HG03280 (cell line): ENCODE data around the gene GNAI1.
"Not testable (repeated sequence)": the region's sequence is repeated elsewhere in the genome, so short reads cannot be mapped to it uniquely, and the experiment has no call there.

Experiments used
- ATAC-seq: cut with Tn5 transposase; IDR thresholded peaks from one replicate; pipeline ENCODE4 v1.9.1; 2021; ENCODE audit warnings: mild to moderate bottlenecking, moderate library complexity; ENCODE audit not compliant: unreplicated experiment

GNAI1 gene

GRCh38 chr7:80154656-80155333, 20.2 kb downstream of the GNAI1 start:
- no peak for ATAC-seq

DNA sequence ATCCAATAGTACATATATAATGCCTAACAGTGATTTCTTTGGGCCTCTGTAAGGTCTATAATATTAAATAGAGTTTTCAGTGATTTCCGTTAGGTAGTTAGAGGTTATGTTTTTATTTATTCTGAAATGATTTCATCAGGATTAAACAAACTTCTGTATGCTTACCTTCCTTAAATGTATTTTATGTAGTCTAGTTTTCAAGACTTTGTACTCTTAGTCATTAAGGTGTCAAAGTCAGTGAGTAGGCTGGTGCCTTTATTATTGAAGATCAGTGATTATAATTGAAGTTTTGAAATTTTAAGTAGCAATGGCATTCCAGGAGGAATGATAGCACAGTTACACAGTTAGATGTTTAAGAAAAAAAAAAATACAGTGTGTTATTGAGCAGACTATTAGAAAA, 20.7 kb downstream of the GNAI1 start:
- ATAC-seq: no peak

DNA sequence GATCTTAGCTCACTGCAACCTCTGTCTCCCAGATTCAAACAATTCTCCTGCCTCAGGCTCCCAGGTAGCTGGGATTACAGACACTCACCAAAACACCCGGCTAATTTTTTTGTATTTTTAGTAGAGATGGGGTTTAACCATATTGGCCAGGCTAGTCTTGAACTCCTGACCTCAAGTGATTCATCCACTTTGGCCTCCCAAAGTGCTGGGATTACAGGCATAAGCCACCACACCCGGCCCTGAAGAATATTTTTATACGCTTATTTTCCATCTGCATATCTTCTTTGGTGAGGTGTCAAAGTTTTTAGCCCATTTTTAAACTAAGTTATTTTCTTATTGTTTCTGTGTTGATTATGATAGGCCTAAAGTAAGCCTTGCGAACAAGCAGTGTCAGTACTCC, 23.1 kb downstream of the GNAI1 start:
- not testable (repeated sequence) for ATAC-seq

DNA sequence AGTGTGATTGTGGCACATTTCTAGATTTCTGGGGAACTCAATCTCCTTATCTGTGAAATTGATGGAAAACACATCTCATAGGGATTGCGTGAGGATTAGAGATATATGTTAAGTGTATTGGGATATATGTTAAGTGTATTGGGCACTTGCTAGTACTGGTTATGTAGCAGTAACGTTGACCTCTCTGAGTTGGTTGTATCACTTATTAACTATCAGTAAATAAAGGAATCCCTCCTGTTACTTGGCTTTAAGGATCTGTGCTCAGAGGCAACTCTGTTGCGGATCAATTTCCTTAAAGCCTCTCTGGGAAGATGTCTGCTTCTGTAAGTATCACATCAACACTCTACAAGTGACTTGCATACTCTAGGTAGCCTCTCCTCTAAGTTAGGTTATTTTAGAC, 25.2 kb downstream of the GNAI1 start:
- ATAC-seq: no peak

GRCh38 chr7:80161466-80161865, 26.8 kb downstream of the GNAI1 start:
- no peak for ATAC-seq

DNA sequence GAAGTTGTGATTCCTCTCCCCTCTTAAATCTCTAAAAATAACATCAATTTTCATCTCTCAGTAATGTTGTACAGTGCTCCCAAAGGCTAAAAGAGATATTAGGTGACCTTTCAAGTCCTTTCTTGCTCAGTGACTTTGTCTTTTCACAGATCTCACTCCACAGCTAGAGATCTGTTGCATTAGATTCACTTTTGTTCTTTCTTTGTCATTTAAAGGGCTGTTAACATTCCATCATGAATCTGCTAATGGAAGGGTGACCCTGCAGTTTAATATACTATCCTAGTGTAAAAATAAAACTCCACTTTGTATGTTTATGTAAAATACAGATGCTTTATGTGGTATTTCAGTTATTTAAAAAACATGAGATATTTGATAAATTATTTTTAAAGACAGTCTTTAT, 30.5 kb downstream of the GNAI1 start:
- no peak for ATAC-seq

DNA sequence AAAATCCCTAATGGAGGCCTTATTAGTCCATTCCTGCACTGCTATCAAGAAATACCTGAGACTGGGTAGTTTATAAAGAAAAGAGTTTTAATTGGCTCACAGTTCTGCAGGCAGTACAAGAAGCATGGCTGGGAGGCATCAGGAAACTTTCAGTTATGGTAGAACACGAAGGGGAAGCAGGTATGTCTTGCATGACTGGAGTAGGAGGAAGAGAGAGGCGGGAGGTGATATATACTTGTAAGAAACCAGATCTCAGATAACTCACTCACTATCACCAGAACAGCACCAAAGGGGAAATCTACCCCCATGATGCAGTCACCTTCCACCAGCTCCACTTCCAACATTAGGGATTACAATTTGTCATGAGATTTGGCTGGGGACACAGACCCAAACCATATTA, 35.8 kb downstream of the GNAI1 start:
- no peak for ATAC-seq

GRCh38 chr7:80172387-80172786, 37.8 kb downstream of the GNAI1 start:
- no peak for ATAC-seq

- ATAC-seq: no peak
Observed at GRCh38 chr7:80175744-80176143, 41.1 kb downstream of the GNAI1 start.

GRCh38 chr7:80181411-80181810, 46.8 kb downstream of the GNAI1 start:
- no peak for ATAC-seq

- ATAC-seq: no peak
Observed at GRCh38 chr7:80182630-80183276, 48.1 kb downstream of the GNAI1 start.

GRCh38 chr7:80183351-80183750, 48.7 kb downstream of the GNAI1 start:
- no peak for ATAC-seq

DNA sequence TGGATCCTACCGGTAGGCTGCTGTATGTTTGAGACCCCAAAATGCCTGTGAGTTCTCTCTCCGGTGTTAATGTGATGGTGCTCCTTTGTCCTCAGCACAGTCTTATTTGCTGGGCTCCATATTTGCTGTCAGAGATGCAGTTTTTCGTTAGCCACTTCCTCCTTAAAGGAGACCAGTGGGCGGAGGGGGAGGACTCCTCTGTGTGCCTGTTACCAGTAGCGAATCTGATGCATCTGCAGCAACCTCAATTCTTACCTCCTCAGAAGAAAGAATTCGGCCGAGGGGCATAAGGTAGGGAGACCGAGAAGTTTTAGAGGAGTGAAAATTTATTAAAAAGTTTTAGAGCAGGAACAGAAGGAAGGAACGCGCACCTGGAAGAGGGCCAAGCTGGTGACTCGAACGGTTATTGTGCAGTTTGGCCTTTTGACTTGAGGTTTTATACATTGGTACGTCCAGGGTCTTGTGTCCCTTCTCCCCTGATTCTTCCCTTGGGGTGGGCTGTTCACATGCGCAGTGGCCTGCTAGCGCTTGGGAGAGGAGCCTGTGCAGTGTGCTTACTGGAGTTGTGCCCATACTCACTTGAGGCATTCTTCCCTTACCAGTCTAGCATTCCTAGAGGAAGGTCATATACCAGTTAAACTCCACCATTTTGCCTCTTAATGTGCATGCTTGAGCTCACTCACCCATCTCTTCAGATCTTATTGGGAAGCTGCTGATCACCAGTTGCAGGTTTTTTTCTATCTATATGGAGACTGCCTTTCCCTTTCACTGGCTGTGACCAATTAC, 49.5 kb downstream of the GNAI1 start:
- no peak for ATAC-seq

DNA sequence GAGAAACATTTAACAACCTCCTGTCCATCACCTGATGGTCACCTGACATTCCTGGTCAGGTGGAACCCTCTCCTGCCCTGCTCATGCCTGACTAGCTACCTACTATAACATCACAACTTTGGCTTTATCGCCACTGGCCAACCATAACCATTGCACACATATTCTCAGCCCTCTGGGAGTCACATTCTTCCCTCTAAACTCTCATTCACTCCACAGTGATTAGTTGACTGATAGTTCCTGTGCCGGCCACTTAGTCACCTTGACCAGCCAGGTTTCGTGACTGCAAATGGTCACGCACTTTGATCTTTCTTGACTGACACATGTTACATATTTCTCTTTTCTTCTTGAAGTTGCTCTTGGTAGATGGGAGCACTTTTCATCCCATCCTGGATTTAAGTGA, 50.1 kb downstream of the GNAI1 start:
- ATAC-seq: no peak

DNA sequence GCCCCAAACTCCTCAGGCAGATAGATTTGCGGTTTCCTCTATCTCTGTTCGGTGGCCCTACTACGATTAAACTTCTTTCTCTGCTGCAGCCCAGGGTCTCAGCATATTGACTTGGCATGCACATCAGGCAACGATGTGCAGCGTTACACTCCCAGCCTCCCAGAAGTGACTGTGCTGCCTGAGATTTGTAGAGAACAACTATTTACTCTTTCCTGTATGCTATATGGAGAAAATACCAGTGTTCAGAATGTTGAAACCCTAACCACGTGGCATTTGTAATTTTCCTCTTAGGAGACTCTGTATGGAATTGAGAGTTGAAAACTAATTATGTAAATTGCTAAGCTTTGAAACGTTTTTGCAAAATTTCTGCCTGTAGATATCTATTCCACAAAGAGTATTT, 50.9 kb downstream of the GNAI1 start:
- ATAC-seq: no peak

- ATAC-seq: no peak
Observed at GRCh38 chr7:80186721-80187120, 52.1 kb downstream of the GNAI1 start.

DNA sequence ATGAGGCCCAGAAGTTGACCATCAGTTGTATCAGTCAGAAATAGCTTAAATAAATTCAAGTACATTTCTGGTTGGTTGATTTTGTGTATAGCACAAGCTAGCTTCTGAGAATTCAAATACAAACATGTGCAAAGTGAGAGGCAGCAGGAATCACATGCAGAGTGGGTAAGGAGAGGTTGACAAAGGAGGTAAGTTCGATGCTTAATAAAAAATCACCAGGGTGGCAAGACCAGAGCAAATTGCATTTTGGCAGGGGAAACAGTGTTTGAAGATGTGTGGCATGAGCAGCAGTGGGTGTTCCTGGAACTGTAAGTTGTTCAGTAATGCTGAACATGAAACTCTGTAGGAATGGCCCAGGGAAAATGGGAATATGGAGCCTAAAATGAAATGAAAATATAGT, 52.6 kb downstream of the GNAI1 start:
- no peak for ATAC-seq

DNA sequence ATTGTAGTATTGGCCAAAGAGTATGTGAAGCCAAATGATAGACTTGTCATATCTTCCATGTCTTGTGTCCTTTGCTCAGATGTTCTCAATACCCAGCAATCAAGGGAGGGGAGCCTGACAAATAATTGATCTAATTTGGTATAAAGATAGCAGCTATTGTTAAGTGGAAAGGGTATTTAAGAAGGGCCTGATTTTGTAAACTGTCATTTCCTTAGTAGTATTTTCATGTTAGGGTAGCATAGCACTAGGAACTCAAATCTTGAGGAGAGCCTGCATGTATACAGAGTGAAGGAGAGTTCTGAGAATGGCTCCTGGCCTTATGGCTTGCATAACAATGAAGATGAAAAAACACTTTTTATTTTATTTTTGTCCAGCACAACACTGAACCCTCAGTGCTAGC, 53.1 kb downstream of the GNAI1 start:
- no peak for ATAC-seq

GRCh38 chr7:80189638-80190037, 55.0 kb downstream of the GNAI1 start:
- no peak for ATAC-seq

DNA sequence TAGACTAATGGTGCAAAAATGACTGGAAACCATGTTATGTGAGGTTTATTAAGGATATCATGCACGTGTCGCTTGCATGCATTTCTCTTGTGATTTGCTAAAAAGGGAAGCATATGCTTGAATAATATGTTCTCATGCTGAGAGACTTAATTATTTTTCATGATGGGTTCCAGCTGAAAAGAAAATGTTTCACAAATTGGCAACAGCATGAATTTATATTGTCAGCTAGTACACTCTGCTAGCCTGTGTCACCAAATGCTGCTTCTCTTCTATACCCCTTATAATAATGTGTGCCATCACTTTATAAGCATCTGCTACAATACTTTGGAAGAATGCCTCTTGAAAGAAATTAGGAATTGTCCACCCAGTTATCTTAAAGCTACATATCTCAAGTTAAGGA, 63.0 kb downstream of the GNAI1 start:
- no peak for ATAC-seq

DNA sequence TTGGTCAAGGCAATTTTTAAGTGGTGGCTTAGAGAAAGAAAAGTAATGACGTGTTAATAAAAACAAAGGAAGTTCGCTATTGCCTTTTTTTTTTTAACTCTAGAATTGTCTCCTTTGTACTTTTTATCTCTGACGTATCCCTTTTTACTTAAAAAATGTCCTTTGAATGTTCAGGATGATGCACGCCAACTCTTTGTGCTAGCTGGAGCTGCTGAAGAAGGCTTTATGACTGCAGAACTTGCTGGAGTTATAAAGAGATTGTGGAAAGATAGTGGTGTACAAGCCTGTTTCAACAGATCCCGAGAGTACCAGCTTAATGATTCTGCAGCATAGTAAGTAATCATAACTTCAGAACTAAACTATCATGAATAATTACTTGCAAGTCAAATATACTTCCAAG, 64.4 kb downstream of the GNAI1 start:
- no peak for ATAC-seq

GRCh38 chr7:80204454-80204853, 69.8 kb downstream of the GNAI1 start:
- no peak for ATAC-seq
